Panc1 (cell line): Measurements from ENCODE around the gene MYL5. TPM values are rescaled to one million over a fixed set of nuclear protein-coding genes. Genes with fewer than 3 reads are reported as not detected.
"Not testable (repeated sequence)": the region's sequence is repeated elsewhere in the genome, so short reads cannot be mapped to it uniquely, and the experiment has no call there.

Source experiments
- ATAC-seq: fragments of 200-7000 bp; cut with Tn5 transposase; 2 replicates; pipeline ENCODE4 v1.9.1; 2020; ENCODE audit warnings: mild to moderate bottlenecking, moderate library complexity
- BruUV-seq: library from RNA; stranded (reverse); fragments of 400-500 nt; replicated peaks from 2 replicates; lab custom pipeline; 2021; lab: Mats Ljungman, UMichigan
- CTCF ChIA-PET: fragments of 300-600 bp; sonication (Branson Sonifier 250); formaldehyde crosslinking; loops from one replicate; lab custom pipeline; 2022; ENCODE audit warnings: antibody characterized with exemption; lab: Charles Lee
- POLR2A ChIA-PET: fragments of 300-600 bp; sonication (Branson Sonifier 250); formaldehyde crosslinking; loops from one replicate; lab custom pipeline; 2022; ENCODE audit warnings: antibody characterized with exemption; lab: Charles Lee
- DNase-seq: peaks from one replicate; pipeline ENCODE4 v3.0.0-alpha.2; 2010; ENCODE audit warnings: low read depth, low spot score
- H3K27ac ChIP-seq: 2 replicates; pipeline ENCODE4 v1.5.1; 2011; ENCODE audit warnings: mild to moderate bottlenecking, low read length, inconsistent platforms
- H3K27me3 ChIP-seq: fragments of 200-500 bp; sonication (Bioruptor generic); 2 replicates; pipeline ENCODE4 v1.6.0; 2014; ENCODE audit warnings: low read length, inconsistent platforms; ENCODE audit not compliant: control insufficient read depth, insufficient read depth
- H3K36me3 ChIP-seq: fragments of 200-500 bp; sonication (Bioruptor generic); 2 replicates; pipeline ENCODE4 v1.5.1; 2014; ENCODE audit warnings: inconsistent platforms, mild to moderate bottlenecking, low read length, moderate library complexity; ENCODE audit not compliant: control insufficient read depth, insufficient read depth
- H3K4me1 ChIP-seq: 2 replicates; pipeline ENCODE4 v1.5.1; 2011; ENCODE audit warnings: inconsistent platforms, mild to moderate bottlenecking, low read length, moderate library complexity; ENCODE audit not compliant: control insufficient read depth, insufficient read depth
- H3K4me3 ChIP-seq, 2 experiments: 2 replicates each; pipeline ENCODE4 v1.5.1; 2011 to 2012; ENCODE audit warnings: low read depth in 2 of 2, low read length in 2 of 2, mild to moderate bottlenecking in 2 of 2, inconsistent platforms in 1 of 2, moderate library complexity in 1 of 2
- H3K9me3 ChIP-seq: fragments of 200-500 bp; sonication (Bioruptor generic); 2 replicates; pipeline ENCODE4 v1.5.1; 2014; ENCODE audit warnings: low read depth, mild to moderate bottlenecking, inconsistent platforms, low read length, moderate library complexity; ENCODE audit not compliant: control insufficient read depth, insufficient read depth
- CTCF ChIP-seq: fragments of 450-650 bp; IDR thresholded peaks from 2 replicates; pipeline ENCODE4 v1.5.1; 2017; ENCODE audit warnings: mild to moderate bottlenecking
- POLR2AphosphoS5 ChIP-seq: IDR thresholded peaks from 2 replicates; pipeline ENCODE4 v1.6.1; 2012; ENCODE audit warnings: mild to moderate bottlenecking, low read depth, low read length, moderate library complexity
- REST ChIP-seq, 2 experiments: IDR thresholded peaks; 2 replicates each; pipeline ENCODE4 v1.6.1; 2011 to 2012; ENCODE audit warnings: low read depth in 2 of 2, control low read depth in 1 of 2, low read length in 1 of 2, mild to moderate bottlenecking in 1 of 2, moderate library complexity in 1 of 2; ENCODE audit not compliant: insufficient read depth in 1 of 2
- SIN3A ChIP-seq: IDR thresholded peaks from 2 replicates; pipeline ENCODE4 v1.6.1; 2012; ENCODE audit warnings: low read depth, mild to moderate bottlenecking, low read length, moderate library complexity, borderline replicate concordance; ENCODE audit not compliant: insufficient read depth
- TCF7L2 ChIP-seq: IDR thresholded peaks from 2 replicates; pipeline ENCODE4 v1.6.1; 2011; ENCODE audit warnings: mild to moderate bottlenecking, low read depth, low read length, inconsistent platforms
- in situ Hi-C: cut with HindIII; loops from 2 replicates; pipeline ENCODE4 v1.10.0; 2016; ENCODE audit warnings: low sequenced_read_pairs, low pct_unique_long_range_greater_than_20kb
- intact Hi-C: fragments of 100-400 bp; cut with micrococcal nuclease; formaldehyde crosslinking; loops from one replicate; pipeline ENCODE4 v1.10.0; 2022; ENCODE audit not compliant: unreplicated experiment
- total RNA-seq: library from RNA; stranded (reverse); gene quantifications from one replicate; pipeline ENCODE4 v1.2.1, GENCODE V29; 2021; ENCODE audit not compliant: unreplicated experiment

The MYL5 gene
- total RNA-seq, 1 experiment from 2014 or later = 12.0 TPM

GRCh38 chr4:634599-634985, 39.8 kb upstream of the MYL5 start:
- no peak overlapping the region for H3K27ac ChIP-seq
- ChIA-PET POLR2A (no interaction called here), CTCF (no interaction called here)
- H3K4me3 ChIP-seq = no peak overlapping the region
- H3K27me3 ChIP-seq = no peaks in the 10 kb centered on the region
- no peaks in the 10 kb centered on the region for H3K9me3 ChIP-seq
- in situ Hi-C loops (no loop called here), intact Hi-C loops (no loop called here)
- no peaks in the 10 kb centered on the region for H3K4me1 ChIP-seq
- no peaks in the 10 kb centered on the region for H3K36me3 ChIP-seq
- DNase-seq (no peak), ATAC-seq (peak; percentile 54; the same call in 1 of the 2 replicates)
- TF ChIP-seq TCF7L2 (no peak), REST (IDR thresholded peaks at IDR 0.05; ENCODE audit: insufficient read depth in 1 of 2, low read depth in 2 of 2, low read length in 1 of 2) (no peak), CTCF (no peak), SIN3A (no peak), POLR2AphosphoS5 (no peak)
- BruUV-seq = no TSS peak

GRCh38 chr4:635066-635835, 39.1 kb upstream of the MYL5 start:
- intact Hi-C loops, H3K9me3 ChIP-seq, H3K27ac ChIP-seq, CTCF ChIA-PET, in situ Hi-C loops, H3K27me3 ChIP-seq, POLR2A ChIA-PET, BruUV-seq, ATAC-seq, H3K4me1 ChIP-seq, DNase-seq, H3K36me3 ChIP-seq, H3K4me3 ChIP-seq: not testable (repeated sequence)
